H9 (cell line): Measurements from ENCODE around the gene SPCS1. TPM values are rescaled to one million over a fixed set of nuclear protein-coding genes. Genes with fewer than 3 reads are reported as not detected.

Experiments used
- DNase-seq: peaks from one replicate; pipeline ENCODE4 v3.0.0-alpha.2; 2017
- H2AFZ ChIP-seq: one replicate; pipeline ENCODE4 v1.6.1; 2013; ENCODE audit warnings: mild to moderate bottlenecking, low read length, control low read depth, moderate library complexity
- H2AK5ac ChIP-seq: 2 replicates; pipeline ENCODE4 v1.6.1; 2013; ENCODE audit warnings: low read length, control low read depth, mixed read lengths; ENCODE audit not compliant: insufficient read length
- H2BK120ac ChIP-seq: one replicate; pipeline ENCODE4 v1.6.1; 2013; ENCODE audit warnings: low read depth, mild to moderate bottlenecking, low read length, control low read depth, inconsistent platforms; ENCODE audit not compliant: poor library complexity, severe bottlenecking
- H2BK12ac ChIP-seq: 2 replicates; pipeline ENCODE4 v1.6.1; 2013; ENCODE audit warnings: low read length, control low read depth, mixed read lengths, low read depth; ENCODE audit not compliant: insufficient read length
- H2BK15ac ChIP-seq: 2 replicates; pipeline ENCODE4 v1.6.1; 2013; ENCODE audit warnings: low read depth, low read length, control low read depth
- H2BK20ac ChIP-seq: one replicate; pipeline ENCODE4 v1.6.1; 2013; ENCODE audit warnings: low read depth, mild to moderate bottlenecking, low read length, control low read depth, inconsistent platforms; ENCODE audit not compliant: poor library complexity, severe bottlenecking
- H2BK5ac ChIP-seq: 2 replicates; pipeline ENCODE4 v1.6.1; 2013; ENCODE audit warnings: low read length, control low read depth, mixed read lengths; ENCODE audit not compliant: insufficient read length
- H3K14ac ChIP-seq: 2 replicates; pipeline ENCODE4 v1.6.1; 2013; ENCODE audit warnings: low read length, control low read depth; ENCODE audit not compliant: insufficient read depth
- H3K18ac ChIP-seq: 2 replicates; pipeline ENCODE4 v1.6.1; 2013; ENCODE audit warnings: low read depth, mild to moderate bottlenecking, mixed read lengths, low read length, control low read depth; ENCODE audit not compliant: insufficient read length
- H3K23ac ChIP-seq: 2 replicates; pipeline ENCODE4 v1.6.1; 2013; ENCODE audit warnings: low read length, control low read depth, mixed read lengths, low read depth; ENCODE audit not compliant: insufficient read length
- H3K23me2 ChIP-seq: 2 replicates; pipeline ENCODE4 v1.6.1; 2013; ENCODE audit warnings: low read depth, mild to moderate bottlenecking, mixed read lengths, low read length, control low read depth; ENCODE audit not compliant: insufficient read length, poor library complexity, severe bottlenecking
- H3K27ac ChIP-seq: 2 replicates; pipeline ENCODE4 v1.5.1; 2013; ENCODE audit warnings: low read length, control low read depth, mixed read lengths, low read depth; ENCODE audit not compliant: insufficient read length
- H3K27me3 ChIP-seq: 2 replicates; pipeline ENCODE4 v1.6.1; 2013; ENCODE audit warnings: low read length, control low read depth, inconsistent platforms; ENCODE audit not compliant: insufficient read depth
- H3K4ac ChIP-seq: 2 replicates; pipeline ENCODE4 v1.6.1; 2013; ENCODE audit warnings: low read depth, mild to moderate bottlenecking, control low read depth, inconsistent platforms, low read length, moderate library complexity
- H3K4me1 ChIP-seq: 2 replicates; pipeline ENCODE4 v1.6.1; 2013; ENCODE audit warnings: low read length, control low read depth, inconsistent platforms; ENCODE audit not compliant: insufficient read depth
- H3K4me2 ChIP-seq: 2 replicates; pipeline ENCODE4 v1.6.1; 2013; ENCODE audit warnings: low read length, control low read depth, mixed read lengths; ENCODE audit not compliant: insufficient read length, insufficient read depth
- H3K56ac ChIP-seq: 2 replicates; pipeline ENCODE4 v1.6.1; 2013; ENCODE audit warnings: low read depth, mild to moderate bottlenecking, mixed read lengths, low read length, control low read depth; ENCODE audit not compliant: insufficient read length
- H3K79me1 ChIP-seq: 2 replicates; pipeline ENCODE4 v1.6.1; 2013; ENCODE audit warnings: low read depth, mild to moderate bottlenecking, moderate library complexity, low read length, control low read depth, inconsistent platforms; ENCODE audit not compliant: insufficient read depth, poor library complexity, severe bottlenecking
- H3K79me2 ChIP-seq: 2 replicates; pipeline ENCODE4 v1.6.1; 2013; ENCODE audit warnings: low read length, control low read depth, inconsistent platforms; ENCODE audit not compliant: insufficient read depth
- H3K9ac ChIP-seq: 2 replicates; pipeline ENCODE4 v1.6.1; 2013; ENCODE audit warnings: low read length, control low read depth, mixed read lengths; ENCODE audit not compliant: insufficient read length; ENCODE audit errors: extremely low read depth
- H3K9me3 ChIP-seq: one replicate; pipeline ENCODE4 v1.6.1; 2013; ENCODE audit warnings: low read depth, low read length, inconsistent platforms; ENCODE audit not compliant: control insufficient read depth
- H3T11ph ChIP-seq: one replicate; pipeline ENCODE4 v1.6.1; 2013; ENCODE audit warnings: mild to moderate bottlenecking, low read length, control low read depth, inconsistent platforms
- H4K20me1 ChIP-seq: one replicate; pipeline ENCODE4 v1.6.1; 2013; ENCODE audit not compliant: control insufficient read depth, insufficient read length, insufficient read depth
- H4K5ac ChIP-seq: 2 replicates; pipeline ENCODE4 v1.6.1; 2013; ENCODE audit warnings: low read depth, mild to moderate bottlenecking, mixed read lengths, low read length, control low read depth; ENCODE audit not compliant: insufficient read length
- H4K8ac ChIP-seq: replicated peaks from 2 replicates; pipeline ENCODE4 v1.6.1; 2013; ENCODE audit warnings: low read length, control low read depth, mixed read lengths, low read depth; ENCODE audit not compliant: insufficient read length
- H4K91ac ChIP-seq: 2 replicates; pipeline ENCODE4 v1.6.1; 2013; ENCODE audit warnings: low read depth, mild to moderate bottlenecking, moderate library complexity, mixed read lengths, low read length, control low read depth; ENCODE audit not compliant: insufficient read length
- H3K27ac Mint-ChIP-seq, 3 experiments: 2 replicates in 2 of 3; 3 replicates in 1 of 3; pipeline ENCODE4 v1.8.0; 2020 to 2021; ENCODE audit warnings: mixed read lengths in 3 of 3, mild to moderate bottlenecking in 1 of 3, moderate library complexity in 1 of 3
- H3K27me3 Mint-ChIP-seq: 2 replicates; pipeline ENCODE4 v1.8.0; 2021; ENCODE audit warnings: low read depth, mild to moderate bottlenecking, moderate library complexity, mixed read lengths
- H3K36me3 Mint-ChIP-seq, 3 experiments: 2 replicates in 2 of 3; 3 replicates in 1 of 3; pipeline ENCODE4 v1.8.0; 2020 to 2021; ENCODE audit warnings: low read depth in 3 of 3, mixed read lengths in 3 of 3; ENCODE audit not compliant: insufficient read depth in 1 of 3
- H3K4me1 Mint-ChIP-seq, 2 experiments: 2 replicates each; pipeline ENCODE4 v1.8.0; 2020; ENCODE audit warnings: mixed read lengths in 2 of 2
- H3K4me3 Mint-ChIP-seq, 2 experiments: 2 replicates in 1 of 2; 3 replicates in 1 of 2; pipeline ENCODE4 v1.8.0; 2020 to 2021; ENCODE audit warnings: mild to moderate bottlenecking in 2 of 2, mixed read lengths in 2 of 2, moderate library complexity in 1 of 2
- H3K9me3 Mint-ChIP-seq, 2 experiments: 2 replicates in 1 of 2; 3 replicates in 1 of 2; pipeline ENCODE4 v1.8.0; 2020; ENCODE audit warnings: mild to moderate bottlenecking in 2 of 2, mixed read lengths in 2 of 2, moderate library complexity in 1 of 2
- CTCF ChIP-seq: fragments of 200-600 bp; sonication (generic); conservative IDR thresholded peaks from 3 replicates; pipeline ENCODE4 v1.8.0; 2021; ENCODE audit warnings: antibody characterized with exemption, mild to moderate bottlenecking
- WGBS: extraction: QIAGEN DNeasy Blood & Tissue Kit; methylation state at CpG from one replicate; pipeline ENCODE4 v1.1.7; 2013; ENCODE audit warnings: missing lambda C conversion rate, low lambda C conversion rate, mixed read lengths; ENCODE audit not compliant: insufficient read length; ENCODE audit errors: extremely low coverage; 5-methylcytosine and 5-hydroxymethylcytosine counted together
- total RNA-seq: library from RNA; stranded (reverse); gene quantifications from 2 replicates; pipeline ENCODE4 v1.2.1, GENCODE V29; 2021

The SPCS1 gene
- total RNA-seq, 1 experiment from 2014 or later = 106 TPM

DNA sequence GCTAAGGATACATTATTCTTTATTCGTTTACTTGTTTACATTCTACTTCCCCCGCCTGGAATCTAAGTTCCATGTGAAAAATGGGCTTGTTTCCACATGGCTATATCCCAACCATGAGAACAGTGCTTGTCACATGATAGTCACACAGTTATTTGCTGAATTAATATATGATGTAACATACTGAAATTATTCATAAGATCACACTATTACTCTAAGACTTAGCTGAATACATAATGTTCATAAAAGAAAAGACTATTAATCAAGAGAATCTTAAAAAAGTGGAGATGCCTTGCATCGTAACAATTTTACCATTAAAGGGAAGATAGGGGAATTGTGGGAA is 26.7 kb upstream of the SPCS1 start:
- Histone ChIP-seq H2BK5ac (no peak overlapping the region), H3K23ac (no peak overlapping the region), H3K14ac (no peak overlapping the region), H2BK20ac (no peak overlapping the region), H2BK120ac (no peak overlapping the region), H3K23me2 (no peaks in the 10 kb centered on the region), H3K56ac (no peak overlapping the region), H2AK5ac (no peak overlapping the region), H3T11ph (no peak overlapping the region), H2AFZ (no peak overlapping the region), H3K27ac (no peak overlapping the region), H4K20me1 (no peaks in the 10 kb centered on the region), H3K4me1 (no peaks in the 10 kb centered on the region), H3K18ac (no peak overlapping the region), H3K9me3 (no peaks in the 10 kb centered on the region), H3K79me1 (peaks cover 3% of the 10 kb centered on the region), H3K4ac (no peak overlapping the region), H3K4me2 (no peak overlapping the region), H4K5ac (no peak overlapping the region), H3K27me3 (no peaks in the 10 kb centered on the region), H4K91ac (no peak overlapping the region), H3K79me2 (peaks cover 3% of the 10 kb centered on the region; the same call in 1 of the 2 replicates), H3K9ac (no peak overlapping the region), H2BK12ac (no peak overlapping the region), H4K8ac (no peak overlapping the region), H2BK15ac (no peak overlapping the region)
- TF ChIP-seq CTCF = no peak
- H3K9me3 Mint-ChIP-seq = no peaks in the 10 kb centered on the region
- no peak overlapping the region for H3K27ac Mint-ChIP-seq
- WGBS = no CpG with 5 or more reads among the region's 3 CpGs
- H3K27me3 Mint-ChIP-seq = no peaks in the 10 kb centered on the region
- H3K4me1 Mint-ChIP-seq = peaks cover 10 to 13% of the 10 kb centered on the region in 2 experiments
- no peak for DNase-seq
- H3K36me3 Mint-ChIP-seq = peaks cover 24 to 58% (median 56%) of the 10 kb centered on the region in 3 experiments; a peak in 6 of 7 replicates
- no peak overlapping the region for H3K4me3 Mint-ChIP-seq
